Heart right ventricle (tissue), 16 donors: ENCODE results near the gene GBA2. TPM values are rescaled to one million over a fixed set of nuclear protein-coding genes. Genes with fewer than 3 reads are reported as not detected.

Source experiments
- ATAC-seq, 8 donors: fragments of 200-7000 bp; cut with Tn5 transposase; one replicate each; pipeline ENCODE4 v1.9.1; 2020; ENCODE audit warnings: mild to moderate bottlenecking in 8 of 8, moderate library complexity in 8 of 8, moderate number of reproducible peaks in 1 of 8
- DNase-seq, 2 donors: peaks; one replicate each; pipeline ENCODE4 v3.0.0-alpha.2; 2020
- H3K27ac ChIP-seq, 10 donors: fragments of 200-600 bp; sonication (generic) in 2 of 10; one replicate each; pipeline versions ENCODE4 v1.5.0 to v1.8.0; 2020 to 2022; ENCODE audit warnings: mild to moderate bottlenecking in 3 of 10
- H3K27me3 ChIP-seq, 7 donors: fragments of 200-600 bp; one replicate each; pipeline ENCODE4 v1.8.0; 2021 to 2022; ENCODE audit warnings: mild to moderate bottlenecking in 2 of 7
- H3K36me3 ChIP-seq, 9 donors: fragments of 200-600 bp; sonication (generic) in 1 of 9; one replicate each; pipeline versions ENCODE4 v1.5.0 to v1.8.0; 2020 to 2022; ENCODE audit warnings: mild to moderate bottlenecking in 2 of 9
- H3K4me1 ChIP-seq, 9 donors: fragments of 200-600 bp; sonication (generic) in 1 of 9; one replicate each; pipeline versions ENCODE4 v1.5.0 to v1.8.0; 2020 to 2022; ENCODE audit warnings: mild to moderate bottlenecking in 4 of 9
- H3K4me3 ChIP-seq, 10 donors: fragments of 200-600 bp; sonication (generic) in 2 of 10; one replicate each; pipeline versions ENCODE4 v1.5.0 to v1.8.0; 2020 to 2022; ENCODE audit warnings: mild to moderate bottlenecking in 7 of 10, moderate library complexity in 2 of 10
- H3K9me3 ChIP-seq, 11 donors: fragments of 200-600 bp in 10 of 11; sonication (generic) in 2 of 11; one replicate each; pipeline versions ENCODE4 v1.5.0 to v1.8.0; 2013 to 2022; ENCODE audit warnings: mild to moderate bottlenecking in 2 of 11, control low read depth in 1 of 11, moderate library complexity in 1 of 11
- CTCF ChIP-seq, 9 donors: fragments of 200-600 bp; sonication (generic) in 2 of 9; IDR thresholded peaks; one replicate each; pipeline versions ENCODE4 v1.5.0 to v1.8.0; 2021 to 2022; ENCODE audit warnings: antibody characterized with exemption in 9 of 9, mild to moderate bottlenecking in 5 of 9, moderate library complexity in 1 of 9
- WGBS, 2 donors: extraction: QIAGEN DNeasy Blood & Tissue Kit; methylation state at CpG; one replicate each; pipeline ENCODE4 v1.1.7; 2013; ENCODE audit warnings: inconsistent platforms in 1 of 2; 5-methylcytosine and 5-hydroxymethylcytosine counted together
- intact Hi-C, 10 donors: fragments of 100-400 bp; cut with DNase I; formaldehyde crosslinking; loops; one replicate each; pipeline versions ENCODE4 v1.11.1 to v1.14.2; 2022
- polyA plus RNA-seq, 2 donors: library from polyadenylated mRNA; stranded (reverse); fragments of 200-250 nt; gene quantifications; one replicate each; pipeline ENCODE4 v1.2.3, GENCODE V29; 2013
- total RNA-seq, 10 donors: library from RNA; stranded (reverse); fragmentation: NEBNext Ultra II Directional in 3 of 10; extraction: Animal tissue kit (Norgen Biotek cat#: 25700) in 3 of 10; gene quantifications; one replicate each; pipeline versions ENCODE4 v1.2.1 to v1.2.4, GENCODE V29; 2021 to 2023
- donor health status: Arrhythmogenic right ventricular cardiomyopathy.
- donor health status: ischemic (EF 13 %, LVEDD 7.1; RV severe dilation, severe dysfunction).
- donor health status: healthy with polysubstance abuse.
- donor health status: DM: no; HTN: yes; CAD: no.
- donor health status: DM: no; HTN: no; CAD: no.
- donor health status: ischemic (EF 25% LVEDD 6.9; RV normal size, moderate dysfunction).
- donor health status: ischemic (EF 25% LVEDD 5.7; RV mildly dilated, moderate dysfunction).
- donor health status: healthy.
- donor health status: DM: yes; HTN: yes; CAD: no.
- donor health status: Ischemic cardiomyopathy.
- donor health status: ischemic (EF 35%, LVEDD 5.7; RV mildly dilated, moderate dysfunction).
- donor health status: nonischemic (EF 11% LVEDD 7.7; RV severe dilation, severe dysfunction).
- donor health status: DM: yes; HTN: yes; CAD: no.
- donor health status: PGD.
- donor health status: ischemic (EF 29% LVEDD 5.4; RV normal size, mild dysfunction).
- donor health status: nonischemic (EF 23%, LVEDD 6.1; RV moderate dilation, normal function).

Gene GBA2
- total and polyA plus RNA-seq, 12 donors: 47.4 to 102 (median 79.5) TPM

GRCh38 chr9:35741740-35742139, 7.3 kb downstream of the GBA2 start:
- peak in 1 of 8 donors; percentile 30 for ATAC-seq

GRCh38 chr9:35740243-35740642, 8.8 kb downstream of the GBA2 start:
- 86 to 88% methylated on average over 6 of the region's 6 CpGs for WGBS, 2 donors
- H3K4me1 ChIP-seq: peaks cover 0 to 37% (median 15%) of the 10 kb centered on the region in 9 donors
- no peak for DNase-seq
- TF ChIP-seq CTCF (IDR thresholded peaks at IDR 0.05): no peak
- ATAC-seq: no peak
- H3K27me3 ChIP-seq: no peaks in the 10 kb centered on the region
- intact Hi-C loops: no loop called here
- no peak overlapping the region for H3K27ac ChIP-seq
- peaks cover 0 to 100% (median 88%) of the 10 kb centered on the region in 9 donors for H3K36me3 ChIP-seq
- no peak overlapping the region for H3K4me3 ChIP-seq
- H3K9me3 ChIP-seq: no peaks in the 10 kb centered on the region

More at GRCh38 chr9:35741740-35742139, 7.3 kb downstream of the GBA2 start:
- no peak overlapping the region for H3K4me3 ChIP-seq
- WGBS, 2 donors: 74 to 79% methylated on average over 7 of the region's 7 CpGs
- intact Hi-C loops: no loop called here
- no peaks in the 10 kb centered on the region for H3K27me3 ChIP-seq
- DNase-seq: no peak
- peaks cover 0 to 95% (median 74%) of the 10 kb centered on the region in 9 donors for H3K36me3 ChIP-seq
- no peak overlapping the region for H3K27ac ChIP-seq
- TF ChIP-seq CTCF (IDR thresholded peaks at IDR 0.05): no peak
- H3K4me1 ChIP-seq: peaks cover 0 to 47% (median 30%) of the 10 kb centered on the region in 9 donors
- H3K9me3 ChIP-seq: no peaks in the 10 kb centered on the region

- Histone ChIP-seq H3K36me3 (peaks cover 0 to 100% (median 78%) of the 10 kb centered on the region in 9 donors), H3K4me3 (no peak overlapping the region), H3K9me3 (no peaks in the 10 kb centered on the region), H3K4me1 (peaks cover 0 to 28% (median 6%) of the 10 kb centered on the region in 9 donors), H3K27ac (no peak overlapping the region), H3K27me3 (no peaks in the 10 kb centered on the region)
- intact Hi-C loops: loop anchor here in 2 of 10 donors (10.0 kb wide), 2 partner anchors 76 to 84 kb away; partner anchors contain the start of genes CCDC107 (in 1 of the 2), HINT2 (in 1 of the 2), RMRP (in 1 of the 2) and SIT1 (in 1 of the 2)
- WGBS, 2 donors: 84% methylated on average over 7 of the region's 7 CpGs
- DNase-seq (no peak), ATAC-seq (no peak)
- TF ChIP-seq CTCF (IDR thresholded peaks at IDR 0.05): no peak
Observed at GRCh38 chr9:35738924-35739323, 10.1 kb downstream of the GBA2 start.

GRCh38 chr9:35738186-35738585, 10.8 kb downstream of the GBA2 start:
- no peak for ATAC-seq
- H3K4me3 ChIP-seq: no peak overlapping the region
- H3K27ac ChIP-seq: no peak overlapping the region
- no peaks in the 10 kb centered on the region for H3K9me3 ChIP-seq
- no peaks in the 10 kb centered on the region for H3K27me3 ChIP-seq
- peaks cover 5 to 29% (median 14%) of the 10 kb centered on the region in 9 donors for H3K4me1 ChIP-seq
- TF ChIP-seq CTCF (IDR thresholded peaks at IDR 0.05): no peak
- intact Hi-C loops: loop anchor here in 2 of 10 donors (10.0 kb wide), 2 partner anchors 77 to 83 kb away; partner anchors contain the start of genes CCDC107 (in 1 of the 2), HINT2 (in 1 of the 2), RMRP (in 1 of the 2) and SIT1 (in 1 of the 2)
- no peak for DNase-seq
- peaks cover 0 to 97% (median 71%) of the 10 kb centered on the region in 9 donors for H3K36me3 ChIP-seq
- WGBS, 2 donors: 85 to 88% methylated on average over 4 of the region's 4 CpGs
